DOHH2 (cell line): ENCODE data around the gene BRD3OS.

Experiments used
- H3F3A ChIP-seq: fragments of 200-600 bp; sonication (generic), shearing (Covaris generic); 2 replicates; pipeline ENCODE4 v1.6.0; 2016; ENCODE audit warnings: antibody characterized with exemption, mild to moderate bottlenecking; ENCODE audit not compliant: control insufficient read depth, insufficient read depth
- H3K27ac ChIP-seq: fragments of 200-600 bp; sonication (generic); 2 replicates; pipeline ENCODE4 v1.5.1; 2014; ENCODE audit warnings: low read depth, mild to moderate bottlenecking, low read length, moderate library complexity
- H3K27me3 ChIP-seq: fragments of 200-600 bp; sonication (generic); 2 replicates; pipeline ENCODE4 v1.6.1; 2014; ENCODE audit warnings: mild to moderate bottlenecking, low read length, mixed read lengths; ENCODE audit not compliant: control insufficient read depth
- H3K36me3 ChIP-seq: fragments of 200-600 bp; sonication (generic); 2 replicates; pipeline ENCODE4 v1.6.1; 2014; ENCODE audit warnings: mild to moderate bottlenecking, low read length, moderate library complexity, mixed read lengths; ENCODE audit not compliant: control insufficient read depth
- H3K4me1 ChIP-seq: fragments of 200-600 bp; sonication (generic); 2 replicates; pipeline ENCODE4 v1.6.1; 2014; ENCODE audit warnings: mild to moderate bottlenecking, low read length, mixed read lengths; ENCODE audit not compliant: control insufficient read depth
- H3K4me2 ChIP-seq: fragments of 200-600 bp; sonication (generic); 2 replicates; pipeline ENCODE4 v1.6.0; 2014; ENCODE audit warnings: mild to moderate bottlenecking, low read length, moderate library complexity
- H3K4me3 ChIP-seq: fragments of 200-600 bp; sonication (generic); 2 replicates; pipeline ENCODE4 v1.5.1; 2014; ENCODE audit warnings: mild to moderate bottlenecking, low read length, mixed read lengths
- H3K79me2 ChIP-seq: fragments of 200-600 bp; sonication (generic); 2 replicates; pipeline ENCODE4 v1.6.1; 2014; ENCODE audit warnings: mild to moderate bottlenecking, low read length, mixed read lengths; ENCODE audit not compliant: control insufficient read depth
- H3K9me2 ChIP-seq: fragments of 200-600 bp; sonication (generic); replicated peaks from 2 replicates; pipeline ENCODE4 v1.6.1; 2014; ENCODE audit warnings: mild to moderate bottlenecking, low read length, mixed read lengths; ENCODE audit not compliant: control insufficient read depth
- H3K9me3 ChIP-seq: fragments of 200-600 bp; sonication (generic); 2 replicates; pipeline ENCODE4 v1.6.1; 2014; ENCODE audit warnings: antibody characterized with exemption, low read length, mixed read lengths; ENCODE audit not compliant: control insufficient read depth, insufficient read depth
- H4K20me1 ChIP-seq: fragments of 200-600 bp; sonication (generic); 2 replicates; pipeline ENCODE4 v1.6.0; 2014; ENCODE audit warnings: low read depth, mild to moderate bottlenecking, antibody characterized with exemption, low read length, moderate library complexity; ENCODE audit not compliant: control insufficient read depth, insufficient read depth
- EZH2phosphoT487 ChIP-seq: fragments of 200-600 bp; sonication (generic); IDR thresholded peaks from 2 replicates; pipeline ENCODE4 v1.6.1; 2017; ENCODE audit warnings: borderline replicate concordance, mild to moderate bottlenecking, antibody characterized with exemption, low read length, moderate library complexity, mixed read lengths
- TF ChIP-seq, protein P1 (sequence below): fragments of 200-600 bp; sonication (generic); IDR thresholded peaks from one replicate; pipeline ENCODE4 v1.5.1; 2014; ENCODE audit warnings: antibody characterized with exemption, mild to moderate bottlenecking, low read depth, low read length; ENCODE audit not compliant: poor library complexity, severe bottlenecking

The BRD3OS gene

DNA sequence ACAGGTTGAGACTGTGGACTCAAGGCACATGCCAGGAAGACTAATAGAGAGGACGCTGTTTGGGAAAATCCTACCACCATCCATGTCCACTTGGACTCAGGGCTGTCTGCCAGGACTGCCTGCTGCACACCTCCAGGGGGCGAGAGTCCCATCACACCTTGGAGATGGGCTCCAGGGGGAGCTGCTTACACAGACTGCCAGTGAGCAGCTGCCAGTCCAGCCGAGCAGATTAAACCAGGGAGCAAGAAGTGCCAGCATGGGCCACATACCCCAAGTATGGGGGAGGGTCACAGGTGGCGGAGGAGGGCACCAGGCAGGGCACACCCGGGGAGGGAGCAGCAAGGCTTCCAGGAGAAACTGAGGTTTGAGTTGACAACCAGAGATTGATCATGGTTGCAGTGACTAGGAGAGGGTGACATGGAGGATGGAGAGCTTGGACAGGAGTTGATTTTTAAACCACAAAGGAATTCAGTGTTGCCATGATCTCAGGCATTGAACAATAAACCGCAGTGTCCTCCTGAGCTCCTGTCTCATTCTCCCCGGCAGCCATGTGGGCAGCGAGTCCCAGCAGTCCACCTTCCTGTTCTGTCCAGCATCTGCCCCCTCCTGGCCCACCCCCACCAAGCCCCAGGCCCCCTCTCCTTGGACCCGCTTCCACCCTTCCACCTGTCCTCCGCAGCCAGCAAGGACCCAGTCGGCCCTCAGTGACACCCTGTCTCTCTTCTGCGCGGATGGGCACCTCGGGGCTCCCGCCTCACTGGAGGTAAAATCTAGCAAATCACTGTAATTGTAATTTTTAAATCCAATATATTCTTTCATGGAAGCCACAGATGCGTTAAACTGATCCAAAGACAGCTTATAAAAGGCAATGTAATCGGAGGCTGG, 30.0 kb upstream of the BRD3OS start:
- H3K27ac ChIP-seq: no peak overlapping the region
- peaks cover 29% of the 10 kb centered on the region for H3K4me1 ChIP-seq
- no peaks in the 10 kb centered on the region for H3K27me3 ChIP-seq
- H3K36me3 ChIP-seq: no peaks in the 10 kb centered on the region
- no peaks in the 10 kb centered on the region for H3K9me3 ChIP-seq
- H4K20me1 ChIP-seq: peaks cover 3% of the 10 kb centered on the region; the same call in 1 of the 2 replicates
- 0 out of 2 replicates have a peak, but pooled peaks cover 3% of the 10 kb centered on the region for H3F3A ChIP-seq
- H3K79me2 ChIP-seq: peaks cover 21% of the 10 kb centered on the region
- TF ChIP-seq EZH2phosphoT487: no peak
- TF ChIP-seq, protein P1, sequence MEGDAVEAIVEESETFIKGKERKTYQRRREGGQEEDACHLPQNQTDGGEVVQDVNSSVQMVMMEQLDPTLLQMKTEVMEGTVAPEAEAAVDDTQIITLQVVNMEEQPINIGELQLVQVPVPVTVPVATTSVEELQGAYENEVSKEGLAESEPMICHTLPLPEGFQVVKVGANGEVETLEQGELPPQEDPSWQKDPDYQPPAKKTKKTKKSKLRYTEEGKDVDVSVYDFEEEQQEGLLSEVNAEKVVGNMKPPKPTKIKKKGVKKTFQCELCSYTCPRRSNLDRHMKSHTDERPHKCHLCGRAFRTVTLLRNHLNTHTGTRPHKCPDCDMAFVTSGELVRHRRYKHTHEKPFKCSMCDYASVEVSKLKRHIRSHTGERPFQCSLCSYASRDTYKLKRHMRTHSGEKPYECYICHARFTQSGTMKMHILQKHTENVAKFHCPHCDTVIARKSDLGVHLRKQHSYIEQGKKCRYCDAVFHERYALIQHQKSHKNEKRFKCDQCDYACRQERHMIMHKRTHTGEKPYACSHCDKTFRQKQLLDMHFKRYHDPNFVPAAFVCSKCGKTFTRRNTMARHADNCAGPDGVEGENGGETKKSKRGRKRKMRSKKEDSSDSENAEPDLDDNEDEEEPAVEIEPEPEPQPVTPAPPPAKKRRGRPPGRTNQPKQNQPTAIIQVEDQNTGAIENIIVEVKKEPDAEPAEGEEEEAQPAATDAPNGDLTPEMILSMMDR: no peak
- no peak overlapping the region for H3K4me2 ChIP-seq
- no peaks in the 10 kb centered on the region for H3K9me2 ChIP-seq
- H3K4me3 ChIP-seq: no peak overlapping the region

DNA sequence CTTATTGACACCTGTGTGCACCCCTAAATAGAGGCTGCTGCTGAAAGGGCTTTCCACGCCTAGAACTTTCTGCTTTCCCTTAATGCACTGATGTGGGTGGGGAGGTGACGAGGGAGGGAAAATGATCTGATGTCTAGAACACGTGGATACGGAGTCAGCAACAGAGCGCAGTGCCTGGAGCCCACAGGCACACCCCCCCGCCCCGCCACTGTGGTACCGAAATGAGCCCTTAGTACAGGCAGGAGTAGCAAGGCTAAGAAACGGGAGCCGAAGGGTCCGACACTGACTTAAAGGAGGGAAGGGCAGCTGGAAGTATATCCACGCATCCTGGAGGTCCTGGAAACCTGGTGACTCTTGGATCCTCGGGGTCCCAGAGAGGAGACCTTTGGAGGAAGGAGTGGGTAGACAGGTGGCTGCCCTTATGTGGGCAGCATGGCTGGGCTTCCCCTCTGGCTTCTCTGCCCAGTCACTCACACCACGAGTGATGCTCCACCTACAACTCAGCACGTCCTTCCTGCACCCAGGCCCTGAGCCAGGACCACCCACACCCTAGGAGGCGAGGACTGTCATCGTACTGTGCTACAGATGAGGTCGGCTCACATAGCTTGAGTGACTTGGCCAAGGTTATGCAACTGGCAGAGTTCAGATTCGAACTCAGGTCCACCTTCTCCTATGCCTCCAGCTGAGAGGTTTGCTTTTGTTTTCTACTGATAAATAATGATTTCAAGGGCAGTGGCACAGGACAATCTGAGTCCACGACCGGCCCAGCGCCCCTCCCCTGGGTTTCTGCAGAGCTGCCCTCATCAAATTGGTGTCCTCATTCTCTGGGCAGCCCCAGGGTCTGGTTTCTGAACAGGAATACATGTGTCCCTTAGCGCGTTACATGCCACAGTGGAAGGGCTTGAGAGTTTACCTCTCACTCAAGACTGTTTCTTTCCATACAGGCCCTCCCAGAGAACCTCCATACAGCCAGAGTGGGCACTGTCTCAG, 28.5 kb upstream of the BRD3OS start:
- Histone ChIP-seq H4K20me1 (no peaks in the 10 kb centered on the region), H3K27ac (no peak overlapping the region), H3K36me3 (no peaks in the 10 kb centered on the region), H3K4me1 (peaks cover 31% of the 10 kb centered on the region), H3K9me2 (no peaks in the 10 kb centered on the region), H3K27me3 (no peaks in the 10 kb centered on the region), H3K9me3 (no peaks in the 10 kb centered on the region), H3F3A (0 out of 2 replicates have a peak, but pooled peaks cover 3% of the 10 kb centered on the region), H3K4me2 (no peak overlapping the region), H3K79me2 (peaks cover 6% of the 10 kb centered on the region), H3K4me3 (no peak overlapping the region)
- TF ChIP-seq, protein P1: no peak
- TF ChIP-seq EZH2phosphoT487: no peak

DNA sequence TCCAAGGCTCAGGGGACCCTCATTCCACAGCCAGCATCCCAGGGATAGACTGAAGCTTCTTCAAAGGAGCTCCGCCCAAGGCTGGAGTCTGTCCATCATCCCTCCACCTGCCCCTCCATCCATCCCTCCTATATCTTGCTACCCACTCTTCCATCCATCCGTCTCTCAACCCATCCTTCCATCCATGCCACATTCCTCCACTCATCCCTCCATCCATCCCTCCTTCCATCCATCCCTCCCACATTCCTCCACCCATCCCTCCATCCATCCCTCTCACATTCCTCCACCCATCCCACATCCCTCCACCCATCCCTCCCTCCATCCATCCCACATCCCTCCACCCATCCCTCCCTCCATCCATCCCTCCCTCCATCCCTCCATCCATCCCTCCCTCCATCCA, 27.7 kb upstream of the BRD3OS start:
- H3K9me3 ChIP-seq: no peaks in the 10 kb centered on the region
- no peaks in the 10 kb centered on the region for H3K27me3 ChIP-seq
- no peaks in the 10 kb centered on the region for H3K36me3 ChIP-seq
- H3K9me2 ChIP-seq: no peaks in the 10 kb centered on the region
- no peaks in the 10 kb centered on the region for H3K79me2 ChIP-seq
- H3K4me1 ChIP-seq: peaks cover 31% of the 10 kb centered on the region
- no peaks in the 10 kb centered on the region for H4K20me1 ChIP-seq
- H3K27ac ChIP-seq: no peak overlapping the region
- 0 out of 2 replicates have a peak, but pooled peaks cover 3% of the 10 kb centered on the region for H3F3A ChIP-seq
- H3K4me2 ChIP-seq: no peak overlapping the region
- H3K4me3 ChIP-seq: no peak overlapping the region
- TF ChIP-seq, protein P1: no peak
- TF ChIP-seq EZH2phosphoT487: no peak
